ENCODE measurements around the gene EPHA7.

Gene EPHA7

GRCh38 chr6:93243231-93243778 is 176.1 kb downstream of the EPHA7 start:
- DNase-seq (ENCODE audit: low spot score): no peak

GRCh38 chr6:93242049-93242448 is 177.3 kb downstream of the EPHA7 start:
- DNase-seq (ENCODE audit: low spot score): no peak

DNA sequence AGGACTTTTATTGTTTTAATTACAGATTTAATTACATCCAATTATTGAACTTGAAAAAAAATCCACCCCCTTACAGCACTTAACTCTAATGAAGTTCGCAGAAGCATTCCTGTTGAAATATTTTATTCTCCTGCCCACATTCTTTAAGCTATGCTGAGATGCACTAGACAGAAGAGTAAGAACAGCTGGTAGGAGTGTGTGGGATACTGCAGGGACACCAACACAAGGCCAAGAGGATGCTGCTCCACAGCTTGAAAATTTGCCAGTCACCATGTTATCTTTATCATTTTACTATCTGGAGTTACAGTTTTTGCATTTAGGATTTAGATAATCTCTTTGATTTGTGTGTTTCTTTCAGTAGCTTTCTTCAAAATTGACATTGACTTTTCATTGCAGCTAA is 180.7 kb downstream of the EPHA7 start:
- DNase-seq (ENCODE audit: low spot score): no peak

DNA sequence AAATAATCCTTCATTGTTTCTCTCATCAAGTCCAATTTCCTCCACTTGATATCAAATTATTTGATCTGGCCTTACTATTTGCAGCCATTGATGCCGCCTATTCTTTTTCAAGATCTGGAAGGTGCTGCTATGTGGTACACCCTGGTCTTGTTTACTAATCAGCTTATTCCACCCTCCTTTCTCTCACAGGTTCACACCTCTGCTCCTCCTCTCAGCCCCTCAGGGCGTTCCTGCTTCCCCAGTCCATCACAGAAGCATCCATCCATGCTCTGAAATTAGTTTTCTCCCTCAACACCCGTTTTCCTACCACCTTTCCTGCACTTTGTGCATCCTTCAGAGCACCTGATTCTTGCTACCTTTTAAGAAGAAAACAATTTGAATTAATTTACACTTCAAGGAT is 183.6 kb downstream of the EPHA7 start:
- DNase-seq (ENCODE audit: low spot score): no peak

DNA sequence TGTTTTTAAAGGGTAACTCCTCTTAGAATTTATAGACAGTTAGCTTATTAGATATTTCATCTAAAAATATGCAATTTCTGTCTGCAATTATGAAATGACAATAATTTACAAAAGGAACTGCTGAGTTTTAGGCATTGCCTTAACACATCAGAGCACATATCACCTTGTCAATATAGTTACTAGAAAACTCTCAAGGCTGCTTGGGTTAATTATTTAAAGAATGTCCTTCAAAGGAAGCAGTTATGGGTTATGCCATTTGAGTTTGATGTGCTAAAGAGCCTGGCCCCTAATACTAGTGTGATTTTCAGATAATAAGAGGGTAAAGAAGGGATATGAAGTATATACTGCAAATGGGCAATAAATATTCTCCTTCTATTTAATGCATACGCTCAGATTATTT is 192.5 kb downstream of the EPHA7 start:
- no peak for DNase-seq (ENCODE audit: low spot score)

DNA sequence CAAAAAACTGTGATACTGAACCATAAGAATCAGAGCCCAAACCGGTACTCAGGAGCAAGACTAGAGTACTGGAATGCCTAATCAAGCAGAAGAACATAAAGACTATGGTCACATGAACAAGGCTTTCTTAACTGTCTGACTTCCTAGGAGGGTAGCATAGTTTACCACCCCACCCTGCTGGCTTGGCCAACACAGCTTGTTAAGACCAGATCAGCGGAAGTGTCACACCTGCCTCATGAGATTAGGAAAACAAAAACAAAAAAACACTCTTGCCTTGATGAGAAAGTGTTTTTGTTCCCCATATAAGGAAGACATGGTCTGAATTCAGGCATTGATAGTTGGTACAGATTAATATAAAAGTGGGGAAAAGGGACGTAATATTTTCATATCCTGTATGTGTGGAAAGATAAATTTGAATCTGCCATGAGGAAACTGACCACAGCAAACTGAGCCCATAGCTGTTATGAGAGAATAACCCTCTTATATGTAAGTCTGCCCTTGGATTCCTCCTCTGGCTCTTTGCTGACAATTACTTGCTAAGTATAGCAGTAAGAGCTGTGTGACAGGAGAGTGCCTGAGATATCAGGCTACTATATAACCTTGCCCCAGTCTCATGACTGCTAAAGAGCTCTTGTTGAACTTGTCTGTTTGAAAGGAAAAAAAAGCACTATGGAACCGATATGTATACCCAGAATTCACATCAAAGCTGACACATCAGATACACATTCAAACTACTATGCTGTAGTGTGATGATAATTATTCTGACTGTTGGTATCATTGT is 197.1 kb downstream of the EPHA7 start:
- no peak for DNase-seq (ENCODE audit: low spot score)

GRCh38 chr6:93219447-93219846 is 199.9 kb downstream of the EPHA7 start:
- DNase-seq (ENCODE audit: low spot score): no peak

DNA sequence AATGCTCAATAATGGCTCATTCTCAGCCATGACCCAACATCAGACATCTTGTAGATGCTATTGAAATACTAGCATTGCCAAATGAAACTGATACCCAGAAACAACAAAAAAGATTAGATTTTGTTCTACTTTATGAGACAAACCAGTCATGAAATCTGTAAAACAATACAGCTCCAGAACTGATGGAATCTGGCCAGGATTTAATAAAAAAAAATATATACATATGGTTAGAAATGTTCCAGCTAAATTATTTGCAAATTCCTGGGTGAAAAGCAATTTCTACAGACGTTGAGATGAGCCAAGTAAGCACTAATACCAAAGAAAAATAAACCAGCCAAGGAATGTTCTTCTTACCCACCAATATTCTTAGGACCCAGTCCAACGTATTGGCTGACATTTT is 201.3 kb downstream of the EPHA7 start:
- DNase-seq (ENCODE audit: low spot score): no peak

DNA sequence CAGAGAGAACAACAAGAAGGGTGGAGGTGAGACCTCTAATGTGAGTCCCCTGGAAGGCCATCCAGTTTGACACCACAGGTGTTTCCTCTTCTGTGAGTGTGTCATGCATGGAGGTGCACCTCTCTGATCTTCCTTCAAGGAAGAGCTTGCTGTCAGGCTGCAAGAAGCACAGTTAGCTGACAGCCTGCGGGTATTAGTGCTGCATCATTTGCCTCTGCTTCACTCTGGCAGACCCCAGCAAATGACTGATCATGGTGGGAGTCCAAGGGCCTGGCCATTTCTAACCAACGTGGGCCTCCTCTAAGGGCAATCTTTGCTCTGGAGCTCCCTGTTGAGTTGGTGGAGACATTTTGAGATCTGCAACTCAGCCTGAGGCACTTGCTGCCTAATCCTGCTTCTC is 206.3 kb downstream of the EPHA7 start:
- DNase-seq (ENCODE audit: low spot score): no peak

DNA sequence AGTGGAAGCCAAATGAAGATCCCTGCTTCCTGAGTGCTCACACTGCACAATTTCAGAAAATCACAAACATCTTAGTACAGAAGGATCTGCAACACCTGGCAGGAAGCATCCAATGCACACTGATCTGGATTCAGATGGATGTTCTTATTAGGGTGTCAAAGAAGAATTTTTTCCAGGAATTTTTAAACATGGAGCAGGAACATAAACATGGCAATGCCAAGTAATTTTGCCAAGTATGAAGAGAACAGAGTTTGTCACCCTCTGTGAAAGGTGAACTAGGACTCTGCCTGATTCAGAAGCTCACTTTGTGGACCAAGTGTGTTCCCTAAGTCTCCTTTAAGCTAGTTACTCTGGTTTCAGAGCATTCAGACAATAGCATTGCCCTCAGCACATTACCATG is 208.5 kb downstream of the EPHA7 start:
- DNase-seq (ENCODE audit: low spot score): no peak

GRCh38 chr6:93209358-93209757 is 210.0 kb downstream of the EPHA7 start:
- DNase-seq (ENCODE audit: low spot score): no peak

DNA sequence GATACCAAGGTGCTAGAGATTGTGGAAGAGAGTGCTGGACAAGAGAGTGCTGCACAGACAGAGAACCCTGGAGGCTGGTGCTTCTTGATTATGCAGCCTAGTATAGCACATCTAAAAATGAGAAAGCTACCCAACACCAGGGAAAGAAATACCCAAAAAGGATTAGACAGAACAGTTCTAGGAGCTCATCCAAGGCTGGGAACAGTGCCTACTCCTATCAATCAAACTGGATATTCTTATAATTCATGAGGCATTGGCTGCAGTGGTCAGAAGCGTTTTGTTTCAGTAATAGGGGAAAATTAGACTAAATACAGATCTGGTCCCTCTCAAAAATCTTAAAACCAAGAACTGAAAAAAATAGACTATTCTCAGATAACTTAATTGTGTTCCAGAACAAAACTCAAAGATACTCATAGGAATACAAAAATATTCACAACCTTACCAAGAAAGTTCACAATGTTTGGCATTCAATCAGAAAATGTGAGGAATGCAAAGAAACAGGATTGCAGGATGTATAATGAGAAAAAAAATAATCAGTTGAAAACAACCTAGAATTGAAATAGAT is 222.9 kb downstream of the EPHA7 start:
- no peak for DNase-seq (ENCODE audit: low spot score)

DNA sequence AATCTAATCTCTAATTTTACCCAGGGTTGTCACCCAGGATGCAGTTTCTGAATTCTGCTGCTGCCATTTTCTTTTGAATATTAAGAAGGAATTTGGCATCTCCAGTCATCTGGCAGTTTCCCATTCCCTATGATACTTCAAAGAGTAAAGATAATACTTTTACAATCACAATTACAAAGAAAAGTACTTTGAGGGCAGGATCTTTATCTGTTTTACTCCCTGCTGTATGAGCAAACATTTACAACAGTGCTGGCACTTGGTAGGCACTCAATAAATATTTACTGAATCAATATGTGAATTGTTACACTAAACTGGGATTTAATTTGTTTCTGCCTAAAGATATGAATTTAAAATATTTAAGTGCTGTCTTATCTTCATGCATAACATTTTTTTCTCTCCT is 224.9 kb downstream of the EPHA7 start:
- DNase-seq (ENCODE audit: low spot score): no peak

- no peak for DNase-seq (ENCODE audit: low spot score)
Observed at GRCh38 chr6:93193868-93194267, 225.5 kb downstream of the EPHA7 start.
